Tibial nerve (tissue), 4 donors: ENCODE results near the gene TRIM67. TPM values are rescaled to one million over a fixed set of nuclear protein-coding genes. Genes with fewer than 3 reads are reported as not detected.

Source experiments
- DNase-seq, 2 donors: peaks; one replicate each; pipeline ENCODE4 v3.0.0-alpha.2; 2019; ENCODE audit warnings: low spot score in 2 of 2
- H3K27ac ChIP-seq, 4 donors: fragments of 200-600 bp; sonication (generic) in 3 of 4; one replicate each; pipeline ENCODE4 v1.5.1; 2017 to 2019; ENCODE audit warnings: mild to moderate bottlenecking in 1 of 4
- H3K27me3 ChIP-seq, 2 donors: fragments of 200-600 bp; sonication (generic) in 1 of 2; one replicate each; pipeline versions ENCODE4 v1.5.1 to v1.6.0; 2017 to 2019
- H3K36me3 ChIP-seq, 3 donors: fragments of 200-600 bp; sonication (generic); one replicate each; pipeline ENCODE4 v1.5.1; 2018 to 2019
- H3K4me1 ChIP-seq, 4 donors: fragments of 200-600 bp; sonication (generic) in 3 of 4; one replicate each; pipeline ENCODE4 v1.5.1; 2017 to 2019
- H3K4me3 ChIP-seq, 4 donors: fragments of 200-600 bp; sonication (generic) in 3 of 4; one replicate each; pipeline ENCODE4 v1.5.1; 2017 to 2019; ENCODE audit warnings: mild to moderate bottlenecking in 1 of 4, moderate library complexity in 1 of 4
- H3K9me3 ChIP-seq, 4 donors: fragments of 200-600 bp; sonication (generic) in 3 of 4; one replicate each; pipeline ENCODE4 v1.5.1; 2017 to 2019
- CTCF ChIP-seq, 5 experiments: fragments of 200-600 bp in 3 of 5; fragments of 450-650 bp in 2 of 5; sonication (generic) in 3 of 5; IDR thresholded peaks; one replicate each; pipeline ENCODE4 v1.5.1; 2016 to 2019; ENCODE audit warnings: antibody characterized with exemption in 5 of 5, mild to moderate bottlenecking in 3 of 5, moderate library complexity in 2 of 5
- EP300 ChIP-seq, 2 donors: sonication (generic); formaldehyde crosslinking; IDR thresholded peaks; one replicate each; pipeline ENCODE4 v1.6.1; 2017; ENCODE audit warnings: antibody characterized with exemption in 2 of 2, mild to moderate bottlenecking in 1 of 2
- POLR2A ChIP-seq, 2 donors: fragments of 450-650 bp; IDR thresholded peaks; one replicate each; pipeline ENCODE4 v1.6.1; 2017; ENCODE audit warnings: antibody characterized with exemption in 2 of 2, mild to moderate bottlenecking in 2 of 2, moderate library complexity in 2 of 2
- WGBS, 2 donors: methylation state at CpG; one replicate each; pipeline ENCODE4 v1.1.5; 2018; 5-methylcytosine and 5-hydroxymethylcytosine counted together
- total RNA-seq, 4 donors: library from RNA; depleted of rRNA; stranded (reverse); fragments of >200 nt; gene quantifications; one replicate each; pipeline ENCODE4 v1.1.0, GENCODE V29; 2016

The TRIM67 gene
- total RNA-seq, 4 donors from 2014 or later, result 0.30 TPM; not detected in 3

GRCh38 chr1:231178970-231179369, 17.1 kb downstream of the TRIM67 start:
- 92 to 96% methylated on average over 2 of the region's 2 CpGs for WGBS, 2 donors
- Histone ChIP-seq H3K4me3 (no peak overlapping the region), H3K27me3 (peaks cover 0 to 3% of the 10 kb centered on the region in 2 donors), H3K4me1 (no peaks in the 10 kb centered on the region), H3K9me3 (peaks cover 0 to 11% (median 0%) of the 10 kb centered on the region in 4 donors), H3K36me3 (no peaks in the 10 kb centered on the region), H3K27ac (no peak overlapping the region)
- TF ChIP-seq POLR2A (IDR thresholded peaks at IDR 0.05) (no peak), EP300 (IDR thresholded peaks at IDR 0.05) (no peak), CTCF (IDR thresholded peaks at IDR 0.05) (no peak)
- DNase-seq, result no peak

DNA sequence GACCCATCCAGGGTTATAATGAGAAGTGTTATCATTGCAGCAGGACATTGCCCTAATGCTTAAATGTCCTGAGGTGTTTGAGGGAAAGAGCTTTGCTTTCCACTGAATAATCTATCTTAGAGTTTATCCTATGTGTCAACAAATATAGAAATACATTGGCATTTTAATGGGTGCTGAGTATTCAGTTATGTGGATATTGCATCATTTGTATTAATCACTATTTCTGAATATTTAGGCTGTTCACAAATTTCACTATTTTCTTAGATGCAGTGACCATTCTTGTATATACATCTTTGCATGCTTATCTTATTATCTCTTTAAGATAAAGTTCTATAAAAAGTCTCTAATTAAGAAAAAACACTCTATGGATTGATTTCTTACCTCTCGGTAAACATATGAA, 18.2 kb downstream of the TRIM67 start:
- H3K9me3 ChIP-seq, result peaks cover 0 to 11% (median 0%) of the 10 kb centered on the region in 4 donors
- WGBS, 2 donors, result 96% methylated on average over 1 of the region's 1 CpG
- no peaks in the 10 kb centered on the region for H3K4me1 ChIP-seq
- DNase-seq, result no peak
- no peak for TF ChIP-seq POLR2A (IDR thresholded peaks at IDR 0.05)
- no peak overlapping the region for H3K4me3 ChIP-seq
- no peak overlapping the region for H3K27ac ChIP-seq
- peaks cover 0 to 3% of the 10 kb centered on the region in 2 donors for H3K27me3 ChIP-seq
- no peaks in the 10 kb centered on the region for H3K36me3 ChIP-seq

- 75 to 84% methylated on average over 3 of the region's 3 CpGs for WGBS, 2 donors
- peaks cover 0 to 11% (median 0%) of the 10 kb centered on the region in 4 donors for H3K9me3 ChIP-seq
- no peak overlapping the region for H3K27ac ChIP-seq
Measured at GRCh38 chr1:231181271-231181670, 19.4 kb downstream of the TRIM67 start.

GRCh38 chr1:231182317-231182716, 20.5 kb downstream of the TRIM67 start:
- no peak for DNase-seq
- H3K4me1 ChIP-seq, result no peaks in the 10 kb centered on the region
- peaks cover 0 to 11% (median 0%) of the 10 kb centered on the region in 4 donors for H3K9me3 ChIP-seq
- TF ChIP-seq EP300 (IDR thresholded peaks at IDR 0.05) (no peak), POLR2A (IDR thresholded peaks at IDR 0.05) (no peak), CTCF (IDR thresholded peaks at IDR 0.05) (no peak)
- no peak overlapping the region for H3K27ac ChIP-seq
- H3K4me3 ChIP-seq, result no peak overlapping the region
- 81 to 87% methylated on average over 6 of the region's 6 CpGs for WGBS, 2 donors
- no peaks in the 10 kb centered on the region for H3K36me3 ChIP-seq
- H3K27me3 ChIP-seq, result peaks cover 0 to 3% of the 10 kb centered on the region in 2 donors

More at GRCh38 chr1:231181271-231181670, 19.4 kb downstream of the TRIM67 start:
- TF ChIP-seq EP300 (IDR thresholded peaks at IDR 0.05) (no peak), CTCF (IDR thresholded peaks at IDR 0.05) (no peak), POLR2A (IDR thresholded peaks at IDR 0.05) (no peak)
- Histone ChIP-seq H3K36me3 (no peaks in the 10 kb centered on the region), H3K4me1 (no peaks in the 10 kb centered on the region), H3K4me3 (no peak overlapping the region), H3K27me3 (peaks cover 0 to 3% of the 10 kb centered on the region in 2 donors)
- DNase-seq, result no peak

DNA sequence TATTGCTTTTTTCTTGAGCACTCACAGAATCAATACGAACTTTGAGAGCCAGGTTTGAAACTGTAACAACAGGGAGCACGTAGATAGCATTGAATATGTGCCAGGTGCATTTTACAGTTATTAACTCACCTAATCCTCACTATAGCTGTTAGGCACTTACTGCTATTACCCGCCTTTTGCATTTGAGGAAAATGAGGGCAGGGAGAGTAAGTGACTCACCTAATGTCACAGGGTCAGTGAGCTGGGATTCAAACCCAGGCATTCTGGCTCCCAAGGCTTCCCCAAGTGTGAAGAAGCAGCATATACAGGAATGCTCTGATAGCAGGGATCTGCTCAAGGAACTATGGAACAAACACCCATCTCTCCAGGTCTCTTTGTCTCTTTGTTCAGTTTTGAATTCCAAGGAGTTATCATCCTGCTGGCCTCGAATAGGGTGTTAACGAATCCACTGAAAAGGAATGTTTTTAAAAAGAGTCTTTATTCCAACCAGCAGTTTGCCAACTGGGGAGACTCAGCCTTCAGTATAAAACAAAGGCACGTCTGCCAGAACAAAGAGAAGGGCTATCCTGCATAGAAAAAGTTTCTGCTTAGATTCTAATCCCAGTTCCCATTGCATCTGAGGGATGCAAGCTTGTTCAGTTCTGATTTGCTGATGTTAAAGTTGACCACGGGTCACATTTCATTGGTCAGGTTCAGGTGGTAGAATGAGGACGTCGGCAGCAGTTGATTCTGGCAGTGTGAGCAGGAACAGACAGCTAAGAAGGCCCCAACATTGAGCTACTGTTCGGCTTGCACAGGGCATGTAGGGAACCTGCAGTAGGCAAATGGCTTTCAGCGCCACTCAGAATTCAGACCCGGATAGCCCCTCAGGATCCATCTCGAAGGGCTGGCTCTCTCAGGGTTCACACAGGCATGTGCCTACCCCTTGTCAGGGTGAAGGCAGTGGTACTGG, 22.1 kb downstream of the TRIM67 start:
- H3K27ac ChIP-seq, result no peak overlapping the region
- 62% methylated on average over 13 of the region's 13 CpGs for WGBS, 2 donors
- H3K36me3 ChIP-seq, result no peaks in the 10 kb centered on the region
- no peak for TF ChIP-seq CTCF (IDR thresholded peaks at IDR 0.05)
- TF ChIP-seq POLR2A (IDR thresholded peaks at IDR 0.05), result no peak
- no peak for TF ChIP-seq EP300 (IDR thresholded peaks at IDR 0.05)
- no peak overlapping the region for H3K4me3 ChIP-seq
- H3K27me3 ChIP-seq, result peaks cover 0 to 3% of the 10 kb centered on the region in 2 donors
- H3K4me1 ChIP-seq, result no peaks in the 10 kb centered on the region
- no peak for DNase-seq
- H3K9me3 ChIP-seq, result peaks cover 0 to 6% (median 0%) of the 10 kb centered on the region in 4 donors
